Hepatocyte (in vitro differentiated cells): ENCODE measurements around the gene SMARCB1. TPM values are rescaled to one million over a fixed set of nuclear protein-coding genes. Genes with fewer than 3 reads are reported as not detected.

Source experiments
- DNase-seq: peaks from one replicate; pipeline ENCODE4 v3.0.0-alpha.2; 2016; ENCODE audit warnings: low spot score
- H2AFZ ChIP-seq: fragments of 200-600 bp; sonication (generic); 2 replicates; pipeline ENCODE4 v1.6.0; 2016; ENCODE audit warnings: antibody characterized with exemption, mild to moderate bottlenecking
- H3K27ac ChIP-seq: fragments of 200-600 bp; sonication (generic); 2 replicates; pipeline ENCODE4 v1.5.1; 2016; ENCODE audit warnings: mild to moderate bottlenecking
- H3K27me3 ChIP-seq: fragments of 200-600 bp; sonication (generic); 2 replicates; pipeline ENCODE4 v1.6.1; 2016
- H3K36me3 ChIP-seq: fragments of 200-600 bp; sonication (generic); replicated peaks from 2 replicates; pipeline ENCODE4 v1.5.1; 2016; ENCODE audit warnings: low read depth; ENCODE audit not compliant: insufficient read depth
- H3K4me1 ChIP-seq: fragments of 200-600 bp; sonication (generic); 2 replicates; pipeline ENCODE4 v1.5.1; 2016; ENCODE audit warnings: mild to moderate bottlenecking, moderate library complexity; ENCODE audit not compliant: insufficient read depth
- H3K4me2 ChIP-seq: fragments of 200-600 bp; sonication (generic); 2 replicates; pipeline ENCODE4 v1.6.0; 2016
- H3K4me3 ChIP-seq: fragments of 200-600 bp; sonication (generic); 2 replicates; pipeline ENCODE4 v1.5.1; 2016; ENCODE audit warnings: mild to moderate bottlenecking
- H3K79me2 ChIP-seq: fragments of 200-600 bp; sonication (generic); 2 replicates; pipeline ENCODE4 v1.6.0; 2017; ENCODE audit warnings: mild to moderate bottlenecking
- H3K9me2 ChIP-seq: fragments of 200-600 bp; sonication (generic); replicated peaks from 2 replicates; pipeline ENCODE4 v1.6.0; 2017; ENCODE audit warnings: mild to moderate bottlenecking; ENCODE audit not compliant: insufficient read depth
- H3K9me3 ChIP-seq: fragments of 200-600 bp; sonication (generic); 2 replicates; pipeline ENCODE4 v1.5.1; 2016; ENCODE audit warnings: low read depth, mild to moderate bottlenecking
- H4K20me1 ChIP-seq: fragments of 200-600 bp; sonication (generic); 2 replicates; pipeline ENCODE4 v1.6.0; 2016; ENCODE audit warnings: mild to moderate bottlenecking; ENCODE audit not compliant: insufficient read depth, poor library complexity, severe bottlenecking
- CTCF ChIP-seq: fragments of 200-600 bp; sonication (generic); IDR thresholded peaks from 2 replicates; pipeline ENCODE4 v1.5.1; 2016; ENCODE audit warnings: antibody characterized with exemption, mild to moderate bottlenecking; ENCODE audit not compliant: poor library complexity
- EZH2 ChIP-seq: fragments of 200-600 bp; sonication (generic); IDR thresholded peaks from 2 replicates; pipeline ENCODE4 v1.6.1; 2016; ENCODE audit warnings: antibody characterized with exemption, mild to moderate bottlenecking, borderline replicate concordance
- EZH2phosphoT487 ChIP-seq: fragments of 200-600 bp; sonication (generic); IDR thresholded peaks from one replicate; pipeline ENCODE4 v1.6.1; 2018; ENCODE audit warnings: antibody characterized with exemption, mild to moderate bottlenecking, low read depth, moderate library complexity; ENCODE audit not compliant: unreplicated experiment, severe bottlenecking
- WGBS: methylation state at CpG from one replicate; pipeline ENCODE4 v1.1.6; 2016; ENCODE audit warnings: low lambda C conversion rate; ENCODE audit errors: missing lambda C conversion rate; 5-methylcytosine and 5-hydroxymethylcytosine counted together
- polyA plus RNA-seq: library from polyadenylated mRNA; unstranded; fragments of >200 nt; fragmentation: Nextera tagmentation; extraction: Ambion mirVana; gene quantifications from 2 replicates; pipeline ENCODE4 v1.2.1, GENCODE V29; 2016
- total RNA-seq: library from RNA; depleted of rRNA; stranded (reverse); fragments of >200 nt; gene quantifications from 2 replicates; pipeline ENCODE4 v1.2.3, GENCODE V29; 2014

Gene SMARCB1
- total and polyA plus RNA-seq, 2 experiments from 2014 or later, result 84.3 to 120 TPM

GRCh38 chr22:23773483-23774113, 13.2 kb upstream of the SMARCB1 start:
- TF ChIP-seq EZH2 (no peak), CTCF (no peak), EZH2phosphoT487 (no peak)
- no peak overlapping the region for H3K4me3 ChIP-seq

GRCh38 chr22:23774114-23774921, 12.4 kb upstream of the SMARCB1 start:
- TF ChIP-seq CTCF (no peak), EZH2phosphoT487 (no peak), EZH2 (no peak)
- WGBS, result 44% methylated on average over 12 of the region's 12 CpGs

More at GRCh38 chr22:23773483-23774113, 13.2 kb upstream of the SMARCB1 start:
- peak overlapping the region; percentile 59 for H3K27ac ChIP-seq
- no peaks in the 10 kb centered on the region for H3K9me2 ChIP-seq
- peak overlapping the region; percentile 97 for H3K4me2 ChIP-seq
- 38% methylated on average over 7 of the region's 7 CpGs for WGBS
- H3K9me3 ChIP-seq, result no peaks in the 10 kb centered on the region
- H3K27me3 ChIP-seq, result no peaks in the 10 kb centered on the region
- no peaks in the 10 kb centered on the region for H4K20me1 ChIP-seq
- no peaks in the 10 kb centered on the region for H3K36me3 ChIP-seq
- DNase-seq, result peak; percentile 20
- peaks cover 33% of the 10 kb centered on the region for H3K4me1 ChIP-seq
- no peak overlapping the region for H2AFZ ChIP-seq
- H3K79me2 ChIP-seq, result peaks cover 4% of the 10 kb centered on the region

GRCh38 chr22:23774922-23775436, 11.8 kb upstream of the SMARCB1 start:
- Histone ChIP-seq H3K79me2 (peaks cover 4% of the 10 kb centered on the region), H3K4me2 (peak overlapping the region; percentile 97), H3K4me3 (no peak overlapping the region), H3K9me3 (no peaks in the 10 kb centered on the region), H4K20me1 (no peaks in the 10 kb centered on the region), H2AFZ (no peak overlapping the region), H3K9me2 (no peaks in the 10 kb centered on the region), H3K27ac (no peak overlapping the region), H3K36me3 (no peaks in the 10 kb centered on the region), H3K4me1 (peaks cover 26% of the 10 kb centered on the region), H3K27me3 (no peaks in the 10 kb centered on the region)
- no peak for TF ChIP-seq CTCF
- no peak for TF ChIP-seq EZH2phosphoT487
- TF ChIP-seq EZH2, result no peak
- WGBS, result 86% methylated on average over 2 of the region's 2 CpGs
- DNase-seq, result peak; percentile 51

More at GRCh38 chr22:23774114-23774921, 12.4 kb upstream of the SMARCB1 start:
- DNase-seq, result peak; percentile 12
- peaks cover 26% of the 10 kb centered on the region for H3K4me1 ChIP-seq
- H2AFZ ChIP-seq, result no peak overlapping the region
- H3K4me2 ChIP-seq, result peak overlapping the region; percentile 97
- H3K36me3 ChIP-seq, result no peaks in the 10 kb centered on the region
- no peaks in the 10 kb centered on the region for H3K9me2 ChIP-seq
- peaks cover 4% of the 10 kb centered on the region for H3K79me2 ChIP-seq
- no peak overlapping the region for H3K4me3 ChIP-seq
- no peaks in the 10 kb centered on the region for H3K9me3 ChIP-seq
- no peak overlapping the region for H3K27ac ChIP-seq
- H4K20me1 ChIP-seq, result no peaks in the 10 kb centered on the region
- no peaks in the 10 kb centered on the region for H3K27me3 ChIP-seq
